NOMO-1 treated with DMSO at 0.1 percent for 48 hours (cell line): ENCODE data around the gene NSD1.

Experiments
- DNase-seq: peaks from one replicate; lab custom pipeline; 2025; ENCODE audit not compliant: unreplicated experiment; lab: John Stamatoyannopoulos, UW

Gene NSD1

GRCh38 chr5:177096162-177097015, 37.2 kb upstream of the NSD1 start:
- no peak for DNase-seq

DNA sequence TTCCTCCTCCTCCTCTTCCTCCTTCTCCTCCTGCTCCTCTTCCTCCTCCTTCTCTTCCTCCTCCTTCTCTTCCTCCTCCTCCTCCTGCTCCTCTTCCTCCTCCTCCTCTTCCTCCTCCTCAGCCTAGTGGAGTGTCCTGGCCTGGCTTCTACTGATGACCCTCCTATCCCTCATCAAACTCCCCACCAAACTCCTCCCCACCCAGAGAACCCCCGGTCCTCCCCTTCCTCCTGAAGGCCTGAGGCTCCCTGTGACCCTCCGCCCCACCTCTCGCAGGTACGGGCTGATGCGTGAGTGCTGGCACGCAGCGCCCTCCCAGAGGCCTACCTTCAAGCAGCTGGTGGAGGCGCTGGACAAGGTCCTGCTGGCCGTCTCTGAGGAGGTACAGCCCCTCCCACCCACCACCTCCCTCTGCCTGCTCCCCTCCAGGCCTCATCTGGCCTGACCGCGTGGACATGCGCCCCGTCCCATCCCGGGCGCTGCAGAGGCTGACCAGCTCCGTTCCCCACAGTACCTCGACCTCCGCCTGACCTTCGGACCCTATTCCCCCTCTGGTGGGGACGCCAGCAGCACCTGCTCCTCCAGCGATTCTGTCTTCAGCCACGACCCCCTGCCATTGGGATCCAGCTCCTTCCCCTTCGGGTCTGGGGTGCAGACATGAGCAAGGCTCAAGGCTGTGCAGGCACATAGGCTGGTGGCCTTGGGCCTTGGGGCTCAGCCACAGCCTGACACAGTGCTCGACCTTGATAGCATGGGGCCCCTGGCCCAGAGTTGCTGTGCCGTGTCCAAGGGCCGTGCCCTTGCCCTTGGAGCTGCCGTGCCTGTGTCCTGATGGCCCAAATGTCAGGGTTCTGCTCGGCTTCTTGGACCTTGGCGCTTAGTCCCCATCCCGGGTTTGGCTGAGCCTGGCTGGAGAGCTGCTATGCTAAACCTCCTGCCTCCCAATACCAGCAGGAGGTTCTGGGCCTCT, 36.3 kb upstream of the NSD1 start:
- DNase-seq: no peak

GRCh38 chr5:177098120-177098469, 35.5 kb upstream of the NSD1 start:
- DNase-seq: no peak

DNA sequence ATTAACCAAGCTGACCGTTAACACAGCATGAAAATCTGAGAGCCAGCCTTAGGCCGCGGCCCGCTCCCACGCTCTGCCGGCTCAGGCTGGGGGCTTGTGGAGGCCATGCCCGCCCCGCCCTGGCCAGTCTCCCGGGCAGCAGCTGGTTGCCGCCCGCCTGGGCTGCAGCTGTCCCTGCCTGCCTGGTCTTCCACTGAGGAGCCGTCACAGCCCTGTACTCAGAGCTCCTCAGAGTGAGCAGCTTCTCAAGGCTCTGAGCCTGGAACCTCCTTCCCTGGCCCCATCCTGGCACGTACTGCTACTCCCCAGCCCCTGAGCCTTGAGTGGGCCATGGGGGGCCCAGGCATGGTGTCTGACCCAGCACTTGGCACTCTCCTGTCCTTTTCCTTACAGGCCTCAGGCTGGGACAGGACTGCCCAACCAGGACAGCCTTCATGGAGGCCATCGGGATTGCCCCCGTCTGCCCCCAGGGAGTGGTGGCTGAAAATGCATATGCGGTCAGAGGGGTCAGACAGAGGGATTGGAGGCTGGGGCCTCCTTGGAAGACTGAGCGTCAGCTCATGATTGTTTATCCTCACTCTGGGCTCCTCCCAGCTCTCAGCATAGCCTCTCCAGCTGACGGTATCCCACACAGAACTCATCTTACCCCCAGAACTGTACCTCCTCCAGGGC, 35.0 kb upstream of the NSD1 start:
- DNase-seq: no peak

DNA sequence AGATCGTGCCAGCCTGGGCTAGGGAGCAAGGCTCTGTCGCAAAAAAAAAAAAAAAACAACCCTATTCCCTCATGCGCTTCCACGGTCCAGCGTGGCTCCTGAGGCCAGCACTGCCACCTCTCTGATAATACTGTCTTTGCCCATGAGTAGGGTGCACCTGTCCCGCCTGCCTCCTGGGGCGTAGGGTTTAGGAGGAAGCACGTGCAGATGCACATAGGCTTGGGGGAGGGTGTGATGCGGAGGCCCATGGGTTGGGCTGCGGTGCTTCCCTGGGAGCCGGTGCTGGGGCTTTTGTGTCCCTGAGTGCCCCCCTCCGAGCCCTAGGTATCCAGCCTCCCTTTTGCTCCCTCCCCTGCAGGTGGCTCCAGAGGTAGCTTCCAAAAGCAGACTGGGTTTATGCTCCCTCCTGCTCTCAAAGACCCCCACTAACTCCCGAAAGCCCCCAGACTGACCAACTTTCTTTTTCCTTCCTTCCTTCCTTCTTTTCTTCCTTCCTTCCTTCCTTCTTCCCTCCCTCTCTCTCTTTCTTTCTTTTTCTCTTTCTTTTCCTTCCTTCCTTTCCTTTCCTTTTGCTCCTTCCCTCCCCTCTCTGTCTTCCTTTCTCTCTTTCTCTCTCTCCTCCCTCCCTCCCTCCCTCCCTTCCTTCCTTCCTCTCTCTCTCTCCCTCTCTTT, 34.0 kb upstream of the NSD1 start:
- no peak for DNase-seq

DNA sequence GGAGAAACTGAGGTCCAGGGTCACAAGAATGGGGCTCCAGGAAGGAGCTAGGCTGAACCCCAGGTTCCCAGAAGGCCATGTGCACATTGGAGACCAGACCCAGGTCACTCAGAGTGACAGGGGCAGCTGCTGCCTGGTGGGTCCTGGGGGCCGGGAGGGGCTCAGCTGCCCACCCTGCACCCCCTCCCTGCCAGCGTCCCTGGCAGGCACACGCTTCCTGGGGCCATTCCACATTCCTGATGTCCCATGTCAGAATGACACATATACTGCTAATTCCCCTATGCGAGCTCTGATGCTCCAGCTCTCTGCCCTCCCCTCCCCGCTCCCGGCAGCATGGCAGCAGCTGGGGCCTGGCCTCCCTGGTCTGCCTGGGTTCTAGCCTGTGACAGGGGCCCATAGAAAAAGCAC, 32.9 kb upstream of the NSD1 start:
- DNase-seq: no peak

DNA sequence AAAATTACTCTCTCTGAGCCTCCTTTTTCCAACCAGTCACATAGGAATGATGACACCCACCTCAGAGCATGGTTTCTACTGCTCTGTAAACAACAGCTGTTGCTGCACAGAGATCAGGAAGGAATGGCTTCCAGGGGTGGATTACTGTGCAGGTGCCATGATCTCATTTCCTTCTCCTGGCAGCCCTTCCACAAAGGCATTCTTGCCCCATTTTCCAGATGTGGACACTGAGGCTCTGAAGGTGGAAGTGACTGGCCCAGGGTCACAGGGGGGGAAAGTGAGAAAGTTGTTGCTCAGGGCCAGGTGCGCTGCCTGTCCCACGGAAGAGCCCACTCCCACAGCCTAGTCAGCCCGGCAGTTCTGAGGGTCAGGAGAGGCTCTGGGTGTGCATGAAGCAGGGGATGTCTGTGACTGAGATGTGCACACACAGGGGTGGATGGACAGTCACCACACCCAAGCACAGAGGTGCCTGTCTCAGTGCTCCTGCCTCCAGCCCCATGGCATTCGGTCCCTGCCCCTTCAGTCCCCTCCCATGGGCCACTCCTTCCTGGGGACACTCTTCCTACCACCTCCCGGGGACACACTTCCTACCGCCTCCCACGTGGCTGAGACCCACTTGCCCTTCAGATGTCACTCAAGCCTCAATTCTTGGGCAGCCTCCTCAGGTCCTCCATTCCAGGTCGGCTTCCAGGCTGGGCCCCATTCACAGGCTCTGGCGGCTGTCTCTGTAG, 29.9 kb upstream of the NSD1 start:
- DNase-seq: no peak

DNA sequence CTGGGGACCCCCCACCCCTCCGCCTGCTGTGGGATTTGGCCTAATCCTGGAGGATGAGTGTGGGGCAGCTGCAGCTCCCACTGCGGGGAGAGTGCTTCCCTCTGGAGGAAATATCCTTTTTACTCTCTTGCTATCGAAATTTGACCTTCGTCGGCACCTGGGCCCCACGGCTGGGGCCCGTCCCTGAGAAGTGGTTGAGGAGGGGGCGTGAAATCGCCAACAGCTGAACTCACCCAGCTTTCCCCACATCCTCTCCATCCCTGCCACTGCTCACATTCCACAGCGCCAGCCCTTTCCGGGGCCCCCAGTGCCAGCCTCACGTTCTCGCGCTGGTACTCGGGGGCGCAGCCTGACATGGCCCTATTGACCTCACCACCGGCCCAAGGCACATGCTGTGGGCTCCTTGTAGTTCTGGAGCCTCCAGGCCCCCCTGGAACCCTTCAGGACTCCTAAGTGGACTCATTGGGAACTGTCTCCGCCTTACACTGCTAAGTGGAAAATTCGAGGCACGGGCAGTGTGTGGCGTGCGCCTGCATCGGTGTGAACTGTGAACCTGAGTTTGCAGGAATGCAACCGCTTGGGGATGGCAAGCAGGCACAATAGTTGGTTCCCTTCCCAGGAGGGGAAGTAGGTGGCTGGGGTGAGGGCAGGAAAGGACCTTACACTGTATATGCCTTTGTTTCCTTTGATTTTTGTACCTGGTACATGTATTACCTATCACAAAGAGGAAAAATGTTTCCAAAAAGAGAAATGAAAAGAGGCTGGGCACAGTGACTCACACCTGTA, 27.7 kb upstream of the NSD1 start:
- no peak for DNase-seq

DNA sequence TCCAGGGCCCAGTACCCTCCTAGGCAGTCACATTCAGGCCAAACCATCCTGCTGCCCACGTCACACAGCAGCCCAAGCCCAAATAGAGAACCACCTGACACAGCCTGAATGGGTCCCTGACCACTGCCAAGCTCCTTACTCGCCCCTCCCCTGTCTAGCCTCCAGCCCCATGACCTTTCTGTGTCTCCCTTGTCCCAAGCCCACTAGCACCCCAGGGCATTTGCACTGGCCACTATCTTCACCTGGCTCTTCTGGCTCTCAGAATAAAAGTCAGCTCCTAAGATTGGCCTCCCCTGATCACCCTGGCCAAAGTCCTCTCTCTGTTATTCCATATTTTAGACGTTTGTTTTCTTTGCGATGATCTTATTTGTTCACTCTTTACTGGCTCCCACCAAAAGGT, 26.4 kb upstream of the NSD1 start:
- DNase-seq: no peak

- DNase-seq: no peak
These were observed 23.8 kb upstream of the NSD1 start for GRCh38 chr5:177109810-177110209.

DNA sequence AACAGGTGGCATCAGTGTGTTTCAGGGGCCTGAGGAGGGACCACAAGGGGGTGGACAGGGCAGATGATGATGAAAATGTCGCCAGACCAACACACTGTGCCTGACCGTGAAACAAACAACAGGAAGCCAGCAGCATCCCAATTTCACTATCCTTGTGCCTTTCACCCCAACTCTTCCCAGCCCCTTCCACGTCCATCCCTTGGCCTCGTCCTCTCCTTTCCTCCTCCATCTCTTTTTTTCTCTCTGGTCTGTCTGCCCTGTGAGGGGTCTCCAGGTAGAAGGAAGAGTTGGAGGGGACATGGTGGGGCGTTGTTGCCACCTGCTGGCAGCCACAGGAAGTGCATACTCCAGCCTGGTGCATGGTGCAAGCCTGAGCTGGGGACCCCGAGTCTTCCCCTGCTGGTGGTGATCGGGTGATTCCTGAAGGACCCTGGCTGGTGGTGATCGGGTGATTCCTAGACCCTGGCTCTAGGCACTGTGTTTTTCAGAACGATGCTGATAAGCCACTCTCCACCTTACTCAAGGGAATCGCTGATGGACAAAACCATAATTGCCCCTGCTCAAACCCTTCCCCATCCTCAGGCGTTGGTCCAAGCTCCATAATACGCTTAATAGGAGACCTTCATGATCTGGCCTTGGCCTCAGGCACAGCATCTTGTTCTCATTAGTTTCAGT, 21.7 kb upstream of the NSD1 start:
- peak; percentile 28 for DNase-seq

GRCh38 chr5:177112589-177113220, 20.9 kb upstream of the NSD1 start:
- no peak for DNase-seq

DNA sequence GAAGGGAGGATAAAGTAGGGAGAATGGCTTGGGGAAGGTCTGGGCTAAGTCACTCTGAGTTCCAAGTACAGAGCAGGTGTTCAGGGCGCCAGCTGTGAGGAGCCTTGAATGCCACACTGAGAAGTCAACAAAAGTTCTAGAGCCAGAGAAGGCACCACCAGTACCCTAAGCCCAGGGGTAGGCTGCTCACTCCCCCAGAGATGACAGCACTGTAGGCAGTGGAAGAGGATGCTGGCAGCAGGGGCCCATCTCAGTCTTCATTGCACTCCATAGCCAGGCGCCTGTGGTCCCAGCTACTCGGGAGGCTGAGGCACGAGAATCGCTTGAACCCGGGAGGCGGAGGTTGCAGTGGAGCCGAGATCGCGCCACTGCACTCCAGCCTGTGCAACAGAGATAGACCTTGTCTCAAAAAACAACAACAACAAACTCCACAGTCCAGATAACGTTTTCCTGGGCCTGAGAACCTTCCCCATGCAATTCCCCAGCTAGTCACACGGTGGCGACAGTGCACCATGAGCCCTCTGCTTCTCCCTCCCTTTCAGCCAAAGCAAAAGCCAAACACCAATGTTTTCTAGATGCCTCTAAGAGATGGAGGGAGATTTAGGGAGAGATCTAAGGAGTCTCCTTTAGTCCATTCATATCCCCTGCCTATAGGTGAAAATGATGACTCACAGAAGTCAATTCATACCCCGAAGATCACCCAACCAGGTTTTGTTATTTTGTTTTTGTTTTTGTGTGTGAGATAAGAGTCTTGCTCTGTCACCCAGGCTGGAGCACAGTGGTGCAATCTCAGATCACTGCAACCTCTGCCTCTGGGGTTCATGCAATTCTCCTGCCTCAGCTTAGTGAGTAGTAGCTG, 19.8 kb upstream of the NSD1 start:
- peak; percentile 58 for DNase-seq

GRCh38 chr5:177116631-177117373, 16.8 kb upstream of the NSD1 start:
- no peak for DNase-seq

- DNase-seq: no peak
These were observed 16.0 kb upstream of the NSD1 start for GRCh38 chr5:177117441-177118045.

DNA sequence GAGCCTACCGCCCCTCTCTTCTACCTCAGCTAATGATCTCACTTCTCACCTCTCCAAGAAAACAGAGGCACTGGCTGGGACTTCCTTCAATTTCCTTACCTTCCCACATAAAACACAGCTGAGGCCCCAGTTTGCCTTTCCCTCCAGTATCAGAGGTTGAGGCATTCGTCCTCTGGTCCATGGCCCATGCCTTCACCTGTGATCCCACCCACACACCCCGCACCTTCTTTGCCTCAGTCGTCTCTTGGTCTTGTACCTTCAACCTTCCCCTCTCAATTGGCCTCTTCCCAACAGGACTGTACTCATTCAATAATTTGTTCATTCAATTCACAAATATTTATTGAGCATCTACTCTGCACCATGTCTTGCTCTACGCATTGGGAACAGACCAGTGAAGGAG, 11.0 kb upstream of the NSD1 start:
- no peak for DNase-seq
